PC-3 (cell line): ENCODE data around the gene EPHA3. TPM values are rescaled to one million over a fixed set of nuclear protein-coding genes. Genes with fewer than 3 reads are reported as not detected.

Experiments used
- ATAC-seq: fragments of 200-7000 bp; cut with Tn5 transposase; 2 replicates; pipeline ENCODE4 v1.9.1; 2020; ENCODE audit warnings: mild to moderate bottlenecking, moderate library complexity
- BruUV-seq: library from RNA; stranded (reverse); fragments of 400-500 nt; replicated peaks from 2 replicates; lab custom pipeline; 2021; lab: Mats Ljungman, UMichigan
- CTCF ChIA-PET: fragments of 300-600 bp; sonication (Branson Sonifier 250); formaldehyde crosslinking; loops from one replicate; lab custom pipeline; 2022; ENCODE audit warnings: antibody characterized with exemption; lab: Charles Lee
- POLR2A ChIA-PET: fragments of 300-600 bp; sonication (Branson Sonifier 250); formaldehyde crosslinking; loops from one replicate; lab custom pipeline; 2022; ENCODE audit warnings: antibody characterized with exemption; ENCODE audit not compliant: unreplicated experiment; lab: Charles Lee
- DNase-seq: peaks from one replicate; pipeline ENCODE4 v3.0.0-alpha.2; 2015
- H2AFZ ChIP-seq: fragments of 300-600 bp; sonication (generic); 2 replicates; pipeline ENCODE4 v1.6.0; 2016; ENCODE audit warnings: antibody characterized with exemption, low read length
- H3F3A ChIP-seq: fragments of 300-600 bp; sonication (generic); one replicate; pipeline ENCODE4 v1.6.0; 2017; ENCODE audit warnings: antibody characterized with exemption, low read length, control low read depth, mild to moderate bottlenecking; ENCODE audit not compliant: unreplicated experiment
- H3K27ac ChIP-seq: fragments of 300-600 bp; sonication (generic); 2 replicates; pipeline ENCODE4 v1.5.1; 2016; ENCODE audit warnings: mild to moderate bottlenecking, low read length
- H3K27me3 ChIP-seq: fragments of 300-600 bp; sonication (generic); 2 replicates; pipeline ENCODE4 v1.6.1; 2016; ENCODE audit warnings: low read length, mixed read lengths
- H3K36me3 ChIP-seq: fragments of 300-600 bp; sonication (generic); 2 replicates; pipeline ENCODE4 v1.6.1; 2016; ENCODE audit warnings: low read depth, mixed run types, low read length, mixed read lengths
- H3K4me1 ChIP-seq: fragments of 300-600 bp; sonication (generic); 2 replicates; pipeline ENCODE4 v1.5.1; 2016; ENCODE audit warnings: low read length; ENCODE audit not compliant: insufficient read depth
- H3K4me2 ChIP-seq: fragments of 300-600 bp; sonication (generic); 2 replicates; pipeline ENCODE4 v1.6.0; 2016; ENCODE audit warnings: low read length
- H3K4me3 ChIP-seq: fragments of 300-600 bp; sonication (generic); 2 replicates; pipeline ENCODE4 v1.5.1; 2016; ENCODE audit warnings: mild to moderate bottlenecking, low read length, mixed read lengths
- H3K79me2 ChIP-seq: fragments of 300-600 bp; sonication (generic); 2 replicates; pipeline ENCODE4 v1.6.1; 2017; ENCODE audit warnings: low read length, mixed read lengths
- H3K9ac ChIP-seq: fragments of 300-600 bp; sonication (generic); 2 replicates; pipeline ENCODE4 v1.6.0; 2016; ENCODE audit warnings: mild to moderate bottlenecking, low read length
- H3K9me2 ChIP-seq: fragments of 300-600 bp; sonication (generic); replicated peaks from 2 replicates; pipeline ENCODE4 v1.6.1; 2016; ENCODE audit warnings: mixed run types, low read length, mixed read lengths
- H3K9me3 ChIP-seq: fragments of 300-600 bp; sonication (generic); 2 replicates; pipeline ENCODE4 v1.6.1; 2016; ENCODE audit warnings: low read length, mixed read lengths
- H4K20me1 ChIP-seq: fragments of 300-600 bp; sonication (generic); 2 replicates; pipeline ENCODE4 v1.6.1; 2016; ENCODE audit warnings: low read length, mixed read lengths
- EZH2 ChIP-seq: fragments of 300-600 bp; sonication (generic); IDR thresholded peaks from one replicate; pipeline ENCODE4 v1.6.1; 2017; ENCODE audit warnings: antibody characterized with exemption, mild to moderate bottlenecking, low read length; ENCODE audit not compliant: unreplicated experiment
- EZH2phosphoT487 ChIP-seq: fragments of 300-600 bp; sonication (generic); IDR thresholded peaks from 2 replicates; pipeline ENCODE4 v1.6.1; 2018; ENCODE audit warnings: mild to moderate bottlenecking, antibody characterized with exemption, low read length, borderline replicate concordance
- intact Hi-C: fragments of 100-400 bp; cut with micrococcal nuclease; formaldehyde crosslinking; loops from 2 replicates; pipeline ENCODE4 v1.9.0; 2023
- total RNA-seq: library from RNA; depleted of rRNA; stranded (reverse); fragments of >200 nt; gene quantifications from 2 replicates; pipeline ENCODE4 v1.2.3, GENCODE V29; 2014
- TF ChIP-seq, protein P1 (sequence below): fragments of 300-600 bp; sonication (generic); conservative IDR thresholded peaks from 2 replicates; pipeline ENCODE4 v1.5.1; 2017; ENCODE audit warnings: antibody characterized with exemption, low read depth, mild to moderate bottlenecking, low read length

EPHA3 gene
- total RNA-seq, 1 experiment from 2014 or later = 0.33 TPM

DNA sequence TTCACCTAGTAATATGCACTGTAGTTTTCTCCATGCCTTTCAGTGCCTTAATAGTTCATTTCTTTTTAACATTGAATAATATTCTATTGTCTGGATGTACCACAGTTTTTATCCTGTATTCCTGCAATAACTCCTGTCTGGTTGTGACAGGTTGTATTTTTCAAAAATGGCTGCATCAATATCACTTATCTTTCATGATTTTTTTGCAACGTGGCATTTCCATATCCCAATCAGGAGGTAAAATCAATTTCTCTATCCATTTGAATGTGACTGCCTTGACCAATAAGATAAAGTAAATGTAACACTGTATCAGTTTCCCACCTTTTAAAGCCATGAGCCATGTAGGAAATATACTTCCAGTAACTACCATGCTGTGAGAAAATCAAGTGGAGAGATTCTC is 27.5 kb upstream of the EPHA3 start:
- intact Hi-C loops = no loop called here
- Histone ChIP-seq H4K20me1 (no peaks in the 10 kb centered on the region), H3K27ac (no peak overlapping the region), H3K4me3 (no peak overlapping the region), H3K27me3 (0 out of 2 replicates have a peak, but pooled peaks cover 1% of the 10 kb centered on the region), H3K9me3 (no peaks in the 10 kb centered on the region), H3K9me2 (no peaks in the 10 kb centered on the region), H3K36me3 (no peaks in the 10 kb centered on the region), H3K79me2 (no peaks in the 10 kb centered on the region), H3K4me1 (no peaks in the 10 kb centered on the region), H2AFZ (no peak overlapping the region), H3K4me2 (no peak overlapping the region), H3F3A (no peaks in the 10 kb centered on the region), H3K9ac (no peak overlapping the region)
- ChIA-PET CTCF (no interaction called here), POLR2A (no interaction called here)
- no peak for DNase-seq
- BruUV-seq = no TSS peak
- ATAC-seq = no peak
- TF ChIP-seq EZH2phosphoT487 = no peak
- TF ChIP-seq, protein P1, sequence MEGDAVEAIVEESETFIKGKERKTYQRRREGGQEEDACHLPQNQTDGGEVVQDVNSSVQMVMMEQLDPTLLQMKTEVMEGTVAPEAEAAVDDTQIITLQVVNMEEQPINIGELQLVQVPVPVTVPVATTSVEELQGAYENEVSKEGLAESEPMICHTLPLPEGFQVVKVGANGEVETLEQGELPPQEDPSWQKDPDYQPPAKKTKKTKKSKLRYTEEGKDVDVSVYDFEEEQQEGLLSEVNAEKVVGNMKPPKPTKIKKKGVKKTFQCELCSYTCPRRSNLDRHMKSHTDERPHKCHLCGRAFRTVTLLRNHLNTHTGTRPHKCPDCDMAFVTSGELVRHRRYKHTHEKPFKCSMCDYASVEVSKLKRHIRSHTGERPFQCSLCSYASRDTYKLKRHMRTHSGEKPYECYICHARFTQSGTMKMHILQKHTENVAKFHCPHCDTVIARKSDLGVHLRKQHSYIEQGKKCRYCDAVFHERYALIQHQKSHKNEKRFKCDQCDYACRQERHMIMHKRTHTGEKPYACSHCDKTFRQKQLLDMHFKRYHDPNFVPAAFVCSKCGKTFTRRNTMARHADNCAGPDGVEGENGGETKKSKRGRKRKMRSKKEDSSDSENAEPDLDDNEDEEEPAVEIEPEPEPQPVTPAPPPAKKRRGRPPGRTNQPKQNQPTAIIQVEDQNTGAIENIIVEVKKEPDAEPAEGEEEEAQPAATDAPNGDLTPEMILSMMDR = no peak
- no peak for TF ChIP-seq EZH2

DNA sequence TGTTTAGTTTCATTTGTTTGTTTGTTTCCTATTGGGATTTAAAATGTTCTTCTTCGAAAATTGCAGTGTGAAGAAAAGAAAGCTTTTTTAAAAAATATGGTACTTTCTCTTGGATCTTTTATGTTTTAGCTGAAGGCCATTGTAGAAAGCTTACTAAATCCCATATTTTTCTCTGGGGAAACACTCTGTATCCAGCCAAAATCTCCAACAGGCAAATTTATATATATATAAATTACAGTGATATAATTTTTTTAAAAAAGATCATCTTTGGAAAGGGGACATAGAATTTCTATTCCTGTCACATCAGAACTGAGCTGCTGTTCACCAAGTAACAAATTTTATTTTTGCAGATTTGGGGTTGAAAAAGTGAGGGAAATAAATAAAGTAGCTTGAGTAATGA is 19.6 kb upstream of the EPHA3 start:
- DNase-seq (no peak), ATAC-seq (no peak)
- Histone ChIP-seq H3K4me2 (no peak overlapping the region), H3K9me3 (no peaks in the 10 kb centered on the region), H3K4me1 (no peaks in the 10 kb centered on the region), H4K20me1 (no peaks in the 10 kb centered on the region), H3K79me2 (no peaks in the 10 kb centered on the region), H3K9ac (no peak overlapping the region), H3K4me3 (no peak overlapping the region), H2AFZ (no peak overlapping the region), H3K27ac (no peak overlapping the region), H3K9me2 (no peaks in the 10 kb centered on the region), H3K27me3 (peaks cover 13% of the 10 kb centered on the region; the same call in 1 of the 2 replicates), H3F3A (no peaks in the 10 kb centered on the region), H3K36me3 (no peaks in the 10 kb centered on the region)
- ChIA-PET POLR2A (no interaction called here), CTCF (no interaction called here)
- TF ChIP-seq, protein P1 = no peak
- TF ChIP-seq EZH2phosphoT487 (no peak), EZH2 (no peak)
- intact Hi-C loops = no loop called here
- no TSS peak for BruUV-seq

- H3K9me2 ChIP-seq = no peaks in the 10 kb centered on the region
- TF ChIP-seq EZH2phosphoT487 (no peak), EZH2 (no peak)
- TF ChIP-seq, protein P1 = no peak
- peak; percentile 38 for DNase-seq
- no peak overlapping the region for H3K27ac ChIP-seq
- H3K4me2 ChIP-seq = no peak overlapping the region
- H3F3A ChIP-seq = no peaks in the 10 kb centered on the region
- H3K36me3 ChIP-seq = no peaks in the 10 kb centered on the region
- H4K20me1 ChIP-seq = no peaks in the 10 kb centered on the region
- no TSS peak for BruUV-seq
- CTCF ChIA-PET = no interaction called here
- no peaks in the 10 kb centered on the region for H3K79me2 ChIP-seq
- H3K9ac ChIP-seq = no peak overlapping the region
- peaks cover 5% of the 10 kb centered on the region; the same call in 1 of the 2 replicates for H3K27me3 ChIP-seq
- no peaks in the 10 kb centered on the region for H3K9me3 ChIP-seq
- H2AFZ ChIP-seq = no peak overlapping the region
- peak; percentile 43; the same call in 1 of the 2 replicates for ATAC-seq
- H3K4me1 ChIP-seq = 0 out of 2 replicates have a peak, but pooled peaks cover 3% of the 10 kb centered on the region
- no peak overlapping the region for H3K4me3 ChIP-seq
- intact Hi-C loops = loop anchor here (5.0 to 10.0 kb wide), 2 partner anchors 453 to 881 kb away; no protein-coding TSS in a partner anchor
- POLR2A ChIA-PET = no interaction called here
Observed at GRCh38 chr3:89098173-89098572, 9.2 kb upstream of the EPHA3 start.
